Erythroblast (primary cell): ENCODE data around the gene SF3B1.

Experiments
- GATA1 ChIP-seq: IDR thresholded peaks from 2 replicates; pipeline ENCODE4 v1.6.1; 2011; ENCODE audit warnings: low read depth, mild to moderate bottlenecking, control low read depth, low read length, moderate library complexity
- POLR2A ChIP-seq: IDR thresholded peaks from 2 replicates; pipeline ENCODE4 v1.6.1; 2011; ENCODE audit warnings: mild to moderate bottlenecking, low read length

- TF ChIP-seq POLR2A (no peak), GATA1 (no peak)
Observed at GRCh38 chr2:197437380-197437779, 2.6 kb upstream of the SF3B1 start.
